ENCODE measurements around the gene RPS19BP1. TPM values are rescaled to one million over a fixed set of nuclear protein-coding genes. Genes with fewer than 3 reads are reported as not detected.

The RPS19BP1 gene
- total RNA-seq, 1 donor from 2014 or later, result 47.9 TPM

- H3K4me1 Mint-ChIP-seq (ENCODE audit: low read depth), result peaks cover 67% of the 10 kb centered on the region
- no peaks in the 10 kb centered on the region for H3K9me3 Mint-ChIP-seq (ENCODE audit: low read depth)
- H3K27me3 Mint-ChIP-seq (ENCODE audit: low read depth), result no peaks in the 10 kb centered on the region
- peaks cover 18% of the 10 kb centered on the region for H3K36me3 Mint-ChIP-seq (ENCODE audit: low read depth)
- H3K27ac Mint-ChIP-seq (ENCODE audit: unreplicated experiment), result peak overlapping the region; percentile 74
- no peak for TF ChIP-seq CTCF (IDR thresholded peaks at IDR 0.05)
- DNase-seq (ENCODE audit: low spot score), result no peak
- no peak overlapping the region for H3K4me3 Mint-ChIP-seq (ENCODE audit: unreplicated experiment)
Observed at GRCh38 chr22:39527481-39527961, 5.0 kb downstream of the RPS19BP1 start.

GRCh38 chr22:39526736-39527171 is 5.8 kb downstream of the RPS19BP1 start:
- peaks cover 70% of the 10 kb centered on the region for H3K4me1 Mint-ChIP-seq (ENCODE audit: low read depth)
- H3K36me3 Mint-ChIP-seq (ENCODE audit: low read depth), result peaks cover 25% of the 10 kb centered on the region
- peak overlapping the region; percentile 74 for H3K27ac Mint-ChIP-seq (ENCODE audit: unreplicated experiment)
- no peak for TF ChIP-seq CTCF (IDR thresholded peaks at IDR 0.05)
- H3K9me3 Mint-ChIP-seq (ENCODE audit: low read depth), result no peaks in the 10 kb centered on the region
- no peak for DNase-seq (ENCODE audit: low spot score)
- H3K27me3 Mint-ChIP-seq (ENCODE audit: low read depth), result no peaks in the 10 kb centered on the region
- no peak overlapping the region for H3K4me3 Mint-ChIP-seq (ENCODE audit: unreplicated experiment)

DNA sequence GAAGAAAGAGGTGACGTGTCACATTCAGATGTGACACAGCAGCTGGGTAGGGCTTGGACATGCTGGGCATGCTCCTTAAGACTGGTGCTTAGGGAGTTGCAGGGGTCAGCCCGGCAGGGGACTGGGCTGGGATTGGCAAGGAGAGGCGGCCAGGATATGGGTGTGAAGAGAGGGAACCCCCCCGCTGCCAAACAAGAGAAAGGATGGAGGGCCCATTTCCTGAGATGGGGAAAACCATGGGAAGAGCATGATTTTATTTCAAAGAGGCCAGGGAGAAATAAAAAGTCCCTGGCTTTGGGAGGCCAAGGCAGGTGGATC is 6.9 kb downstream of the RPS19BP1 start:
- DNase-seq (ENCODE audit: low spot score), result no peak
- no peak for TF ChIP-seq CTCF (IDR thresholded peaks at IDR 0.05)
- no peaks in the 10 kb centered on the region for H3K9me3 Mint-ChIP-seq (ENCODE audit: low read depth)
- H3K27ac Mint-ChIP-seq (ENCODE audit: unreplicated experiment), result peak overlapping the region; percentile 53
- H3K4me1 Mint-ChIP-seq (ENCODE audit: low read depth), result peaks cover 61% of the 10 kb centered on the region
- H3K27me3 Mint-ChIP-seq (ENCODE audit: low read depth), result no peaks in the 10 kb centered on the region
- H3K36me3 Mint-ChIP-seq (ENCODE audit: low read depth), result peaks cover 33% of the 10 kb centered on the region
- no peak overlapping the region for H3K4me3 Mint-ChIP-seq (ENCODE audit: unreplicated experiment)

DNA sequence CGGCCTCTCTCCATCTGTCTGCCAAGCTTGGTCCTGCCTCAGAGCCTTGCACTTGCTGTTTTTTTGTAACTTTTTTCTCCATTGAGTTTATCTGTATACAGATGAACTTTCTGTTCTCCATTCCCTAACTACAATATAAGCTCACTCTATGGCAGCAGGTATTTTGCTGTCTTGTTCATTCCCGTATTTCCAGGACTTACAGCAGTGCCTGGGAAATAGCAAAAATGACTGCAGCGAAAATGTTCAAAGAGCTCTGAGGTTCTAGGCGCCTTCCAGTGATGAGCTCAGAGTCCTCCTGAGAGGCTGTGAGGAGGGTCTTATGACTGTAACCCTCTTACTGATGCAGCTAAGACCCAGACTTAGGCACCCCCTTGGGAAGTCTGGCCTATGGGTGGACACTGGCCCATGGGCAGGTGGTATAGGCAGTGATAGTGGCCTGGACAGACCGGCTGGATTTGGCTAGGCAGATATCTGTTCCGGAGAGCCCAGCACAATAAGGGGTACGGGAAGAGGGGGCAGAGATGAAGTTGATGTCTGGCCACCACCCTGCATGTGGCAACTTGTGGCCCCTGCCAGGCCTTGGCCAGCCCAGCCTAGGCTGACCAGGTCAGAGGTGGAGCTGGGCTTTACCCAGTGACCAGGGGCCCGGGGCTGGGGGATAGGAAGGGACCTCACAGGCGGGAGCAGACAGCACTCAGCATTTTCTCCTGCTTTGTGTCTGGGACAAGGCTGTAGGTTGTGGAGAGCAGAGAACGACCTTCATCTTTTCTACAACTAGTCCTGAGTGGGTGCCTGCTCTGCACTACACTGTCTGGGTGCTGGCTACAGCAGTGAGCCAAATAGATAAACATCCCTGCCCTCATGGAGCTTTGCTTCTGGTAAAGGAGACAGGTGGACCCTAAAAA is 7.5 kb downstream of the RPS19BP1 start:
- Mint-ChIP-seq H3K4me1 (ENCODE audit: low read depth) (peaks cover 55% of the 10 kb centered on the region), H3K9me3 (ENCODE audit: low read depth) (no peaks in the 10 kb centered on the region), H3K27me3 (ENCODE audit: low read depth) (no peaks in the 10 kb centered on the region), H3K4me3 (ENCODE audit: unreplicated experiment) (peak overlapping the region; percentile 18), H3K36me3 (ENCODE audit: low read depth) (peaks cover 33% of the 10 kb centered on the region), H3K27ac (ENCODE audit: unreplicated experiment) (peak overlapping the region; percentile 53)
- TF ChIP-seq CTCF (IDR thresholded peaks at IDR 0.05), result no peak
- DNase-seq (ENCODE audit: low spot score), result no peak

- DNase-seq (ENCODE audit: low spot score), result no peak
- TF ChIP-seq CTCF (IDR thresholded peaks at IDR 0.05), result no peak
- no peaks in the 10 kb centered on the region for H3K9me3 Mint-ChIP-seq (ENCODE audit: low read depth)
- H3K36me3 Mint-ChIP-seq (ENCODE audit: low read depth), result peaks cover 32% of the 10 kb centered on the region
- no peaks in the 10 kb centered on the region for H3K27me3 Mint-ChIP-seq (ENCODE audit: low read depth)
- H3K27ac Mint-ChIP-seq (ENCODE audit: unreplicated experiment), result peak overlapping the region; percentile 32
- peaks cover 49% of the 10 kb centered on the region for H3K4me1 Mint-ChIP-seq (ENCODE audit: low read depth)
- peak overlapping the region; percentile 18 for H3K4me3 Mint-ChIP-seq (ENCODE audit: unreplicated experiment)
Observed at GRCh38 chr22:39524089-39524752, 8.3 kb downstream of the RPS19BP1 start.

Measured in chondrocyte (in vitro differentiated cells).